Stimulated activated CD8-positive, alpha-beta memory T cell treated with anti-CD3 and anti-CD28 coated beads, Interleukin-2, amount 100 ng/mL, for 1 hour (primary cell): ENCODE measurements around the gene SLC51A.

Experiments used
- DNase-seq, 2 donors: peaks; one replicate each; pipeline ENCODE4 v3.0.0-alpha.2; 2020; ENCODE audit warnings: low read depth in 2 of 2

Gene SLC51A

DNA sequence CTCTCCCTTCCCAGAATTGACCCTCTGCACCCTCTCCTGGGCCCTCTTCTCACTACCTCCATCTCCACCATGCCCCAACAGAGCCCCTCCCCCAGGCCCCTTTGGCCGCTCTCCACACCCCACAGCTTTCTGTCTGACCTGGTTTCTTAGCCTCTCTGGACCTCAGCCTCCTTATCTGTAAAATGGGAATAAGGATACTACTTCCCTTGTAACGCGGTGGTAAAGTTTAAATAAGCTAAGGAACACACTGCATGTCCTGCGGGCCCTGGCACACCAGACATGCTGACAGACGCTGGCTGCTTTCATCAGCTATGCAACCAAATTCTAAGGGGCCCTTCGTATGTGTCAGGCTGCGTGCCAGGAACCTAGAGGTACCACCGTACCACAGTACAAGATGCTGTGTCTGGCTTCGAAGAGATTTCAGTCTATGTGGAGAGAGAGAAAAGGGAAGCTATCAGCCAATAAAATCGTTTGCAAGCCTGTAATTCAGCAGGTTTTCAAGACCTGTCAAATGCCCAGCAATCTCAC is 777 bp upstream of the SLC51A start:
- DNase-seq: no peak

DNA sequence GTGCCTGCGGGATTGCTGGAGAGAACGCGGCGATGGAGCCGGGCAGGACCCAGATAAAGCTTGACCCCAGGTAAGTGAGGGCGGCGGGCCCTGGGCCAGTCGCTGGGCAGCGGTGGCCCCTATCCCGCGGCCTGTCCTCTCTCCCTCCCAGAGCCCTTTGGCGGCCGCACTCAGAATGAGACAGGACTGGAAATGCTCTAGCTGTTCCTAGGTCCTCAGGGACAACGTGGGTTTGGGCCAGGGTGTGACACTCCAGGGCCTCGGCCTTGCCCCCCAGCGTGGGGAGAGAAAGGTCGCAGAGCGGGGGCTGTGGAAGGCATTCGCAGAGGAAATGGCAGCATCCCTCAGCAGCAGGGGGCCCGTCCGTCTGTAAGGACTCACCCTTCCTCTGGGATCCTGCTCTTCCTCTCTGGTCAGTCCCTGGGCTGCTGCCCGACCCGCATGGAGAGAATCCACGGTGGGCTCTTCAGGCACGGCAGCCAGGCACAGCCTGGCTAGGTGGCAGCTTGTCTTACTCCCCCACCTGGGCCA is 412 bp downstream of the SLC51A start:
- no peak for DNase-seq

DNA sequence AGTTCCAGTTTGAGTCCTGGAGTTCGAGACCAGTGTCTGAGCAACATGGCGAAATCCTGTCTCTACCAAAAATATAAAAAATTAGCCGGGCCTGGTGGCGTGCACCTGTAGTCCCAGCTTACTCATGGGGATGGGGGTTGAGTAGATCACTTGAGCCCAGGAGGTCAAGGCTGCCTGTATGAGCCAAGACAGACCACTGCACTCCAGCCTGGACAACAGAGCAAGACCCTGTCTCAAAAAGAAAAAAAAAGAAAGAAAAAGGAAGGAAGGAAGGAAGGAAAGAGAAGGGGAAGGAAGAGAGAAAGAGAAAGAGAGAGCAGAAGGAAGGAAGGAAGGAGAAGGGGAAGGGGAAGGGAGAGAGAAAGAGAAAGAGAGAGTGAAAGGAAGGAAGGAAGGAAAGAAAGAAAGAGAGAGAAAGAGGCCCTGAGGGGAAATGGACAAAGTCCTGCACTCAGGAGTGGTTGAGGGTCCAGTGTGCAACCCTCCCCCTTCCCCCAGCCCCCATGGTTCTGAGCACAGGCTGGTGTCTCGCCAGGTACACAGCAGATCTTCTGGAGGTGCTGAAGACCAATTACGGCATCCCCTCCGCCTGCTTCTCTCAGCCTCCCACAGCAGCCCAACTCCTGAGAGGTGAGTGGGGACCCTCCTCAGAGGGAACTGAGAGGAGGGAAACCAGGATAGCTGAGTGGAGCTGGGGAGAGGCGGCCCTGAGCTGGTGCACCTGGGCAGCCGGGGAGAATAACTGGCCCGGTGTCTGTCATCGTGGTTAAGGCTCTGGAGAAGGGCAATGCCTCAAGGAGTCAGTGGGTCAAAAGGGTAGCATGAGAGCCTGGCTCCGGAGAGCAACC is 1.2 kb downstream of the SLC51A start:
- no peak for DNase-seq

DNA sequence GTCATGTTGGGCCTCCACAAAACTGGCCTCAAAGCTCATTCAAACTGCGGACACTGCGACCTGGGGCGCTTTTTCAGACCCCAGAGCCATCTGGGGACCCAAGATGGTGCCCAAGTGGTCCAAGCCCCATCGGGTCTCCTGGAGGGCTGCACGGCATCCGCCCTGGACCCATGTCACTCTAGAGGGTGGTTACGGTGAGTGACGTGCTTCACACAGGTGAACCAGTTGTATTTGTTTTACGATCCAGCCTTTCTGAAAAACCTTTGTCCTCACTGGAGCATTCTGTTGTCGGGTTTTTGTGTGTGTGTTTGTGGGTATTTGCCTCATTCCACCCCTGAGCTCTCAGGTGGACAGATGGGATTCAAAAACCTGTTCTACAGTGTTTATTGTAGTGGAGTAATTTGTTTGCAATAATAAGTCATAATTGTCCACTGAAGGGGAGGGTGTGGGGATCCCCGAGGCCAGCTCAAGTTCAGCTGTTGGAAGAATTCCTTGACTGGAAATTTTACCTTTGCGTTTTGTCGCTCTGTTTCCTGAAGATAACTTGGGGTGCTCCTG is 1.9 kb downstream of the SLC51A start:
- DNase-seq: no peak

DNA sequence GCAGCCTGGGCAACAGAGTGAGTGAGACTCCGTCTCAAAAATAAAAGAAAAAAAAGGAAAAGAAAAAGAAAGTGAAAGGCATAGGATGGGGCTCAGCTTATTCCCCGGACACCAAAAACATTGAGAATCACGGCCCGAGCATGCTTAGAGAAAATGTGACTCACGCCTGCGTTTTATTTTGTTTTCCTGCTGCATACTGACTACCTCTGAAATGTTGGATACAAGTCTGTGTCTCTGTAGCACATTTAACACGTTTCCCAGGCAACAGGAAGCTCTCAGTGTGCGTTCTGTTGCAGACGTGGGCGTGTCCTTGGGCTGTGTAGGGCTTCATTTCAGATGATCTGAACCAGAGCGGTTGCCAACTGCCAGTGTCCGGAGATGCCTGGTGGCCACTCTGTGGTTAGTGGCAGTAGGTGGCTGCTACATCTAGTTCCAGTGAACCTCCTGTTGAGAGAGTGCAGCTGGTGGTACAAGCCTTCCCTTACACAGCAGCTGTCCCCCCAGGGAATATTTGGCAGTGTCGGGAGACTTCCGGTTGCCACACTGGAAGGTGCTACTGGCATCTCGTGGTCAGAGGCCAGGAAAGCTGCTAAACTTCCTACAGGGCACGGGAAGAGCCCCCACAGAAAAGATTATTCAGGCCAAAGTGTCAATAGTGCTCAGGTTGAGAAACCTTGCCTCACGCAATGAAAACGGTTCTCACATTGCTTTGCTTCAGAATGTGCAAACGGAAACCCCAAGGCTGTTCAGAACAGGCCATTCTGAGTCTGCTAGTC is 3.0 kb downstream of the SLC51A start:
- DNase-seq: peak; percentile 32 to 33

DNA sequence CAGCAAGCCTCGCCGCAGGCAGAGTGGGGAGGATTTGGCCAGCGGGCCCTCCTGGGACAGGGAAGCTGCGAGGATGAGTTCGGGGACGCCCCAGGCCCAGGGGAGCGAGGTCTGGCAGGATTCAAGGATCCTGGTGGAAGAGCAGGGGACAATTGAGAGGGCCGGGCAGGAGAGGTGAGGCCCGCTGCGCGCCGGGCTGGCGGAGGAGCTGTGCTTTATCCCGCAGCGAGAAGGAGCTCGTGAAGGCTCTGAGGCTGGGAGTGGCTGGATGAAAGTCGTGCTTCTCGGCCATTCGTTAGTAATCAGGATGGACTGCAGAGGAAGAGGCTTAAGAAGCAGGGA is 3.6 kb downstream of the SLC51A start:
- no peak for DNase-seq

DNA sequence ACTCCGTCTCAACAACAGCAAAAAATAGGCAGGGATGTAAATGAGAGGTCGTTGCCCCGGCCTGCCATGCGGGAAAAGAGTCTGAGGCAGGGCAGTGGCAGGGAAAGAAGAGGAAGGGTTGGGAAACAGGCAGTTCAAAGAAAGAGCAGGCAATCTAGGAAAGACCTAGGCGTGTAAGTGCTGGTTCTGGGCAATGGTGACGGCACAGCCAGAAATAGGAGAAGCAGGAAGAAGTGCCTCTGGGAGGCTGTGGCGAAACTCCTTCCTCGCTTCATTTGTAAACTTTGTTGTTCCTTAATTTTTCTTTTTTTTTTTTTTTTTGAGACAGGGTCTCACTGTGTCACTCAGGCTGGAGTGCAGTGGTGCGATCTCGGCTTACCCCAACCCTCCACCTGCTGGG is 4.3 kb downstream of the SLC51A start:
- no peak for DNase-seq

DNA sequence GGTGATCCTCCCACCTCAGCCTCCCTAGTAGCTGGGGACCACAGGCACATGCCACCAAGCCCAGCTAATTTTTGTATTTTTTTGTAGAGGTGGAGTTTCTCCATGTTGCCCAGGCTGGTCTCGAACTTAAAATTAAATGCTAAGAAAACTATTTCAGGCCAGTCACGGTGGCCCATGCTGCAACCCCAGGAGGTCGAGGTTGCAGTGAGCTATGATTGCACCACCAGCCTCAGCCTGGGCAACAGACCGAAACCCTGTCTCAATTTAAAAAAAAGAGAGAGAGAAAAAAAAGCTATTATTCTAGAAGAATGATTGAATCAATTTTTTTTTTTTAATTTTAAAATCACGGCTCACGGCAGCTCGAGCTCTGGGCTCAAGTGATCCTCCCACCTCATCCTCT is 4.7 kb downstream of the SLC51A start:
- DNase-seq: no peak

DNA sequence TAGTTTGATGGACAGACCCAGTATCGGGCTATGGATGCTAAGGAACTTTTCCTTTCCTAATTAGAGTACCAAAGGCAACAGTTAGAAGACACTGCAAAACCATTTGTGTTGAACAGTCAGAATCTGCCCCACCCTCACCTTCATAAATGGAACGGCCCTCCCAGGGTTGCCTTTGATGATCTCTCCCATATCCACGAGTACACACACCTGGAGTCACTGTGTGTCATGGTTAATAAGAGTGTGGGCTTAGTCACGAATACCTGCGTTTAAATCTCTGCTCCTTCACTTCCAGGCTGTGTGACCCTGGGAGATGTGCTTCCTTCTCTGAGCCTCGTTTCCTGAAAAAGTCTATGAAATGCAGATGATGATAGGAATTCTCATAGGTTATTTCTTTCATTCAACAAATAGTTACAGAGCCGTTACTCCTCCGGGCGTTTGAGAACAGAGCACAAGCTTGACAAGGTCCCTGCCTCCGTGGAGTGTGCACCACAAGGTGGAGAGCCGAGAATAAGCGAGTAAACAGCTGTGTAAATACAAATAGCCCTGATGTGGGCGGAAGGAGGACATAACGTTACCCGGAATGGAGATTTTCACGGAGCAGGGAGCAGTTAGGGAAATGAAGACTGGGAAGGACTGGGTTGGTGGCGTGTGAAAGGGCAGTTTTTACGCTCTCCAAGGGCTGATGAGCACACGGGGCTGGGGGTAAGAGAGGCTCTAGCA is 6.7 kb downstream of the SLC51A start:
- DNase-seq: no peak

DNA sequence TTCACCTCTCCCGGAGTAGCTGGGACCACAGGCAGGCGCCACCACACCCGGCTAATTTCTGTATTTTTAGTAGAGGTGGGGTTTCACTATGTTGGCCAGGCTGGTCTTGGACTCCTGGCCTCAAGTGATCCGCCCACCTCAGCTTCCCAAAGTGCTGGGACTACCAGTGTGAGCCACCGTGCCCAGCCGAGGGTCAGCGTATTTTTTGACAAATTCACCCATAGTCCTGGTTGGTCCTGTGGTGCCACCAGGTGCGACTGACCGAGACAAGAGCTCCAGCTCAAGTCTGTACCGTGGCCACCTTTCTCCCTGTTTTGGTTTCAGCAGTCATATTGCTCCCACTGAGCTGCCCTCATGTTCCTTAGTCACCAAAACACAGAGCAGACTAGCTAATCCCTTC is 8.8 kb downstream of the SLC51A start:
- no peak for DNase-seq

DNA sequence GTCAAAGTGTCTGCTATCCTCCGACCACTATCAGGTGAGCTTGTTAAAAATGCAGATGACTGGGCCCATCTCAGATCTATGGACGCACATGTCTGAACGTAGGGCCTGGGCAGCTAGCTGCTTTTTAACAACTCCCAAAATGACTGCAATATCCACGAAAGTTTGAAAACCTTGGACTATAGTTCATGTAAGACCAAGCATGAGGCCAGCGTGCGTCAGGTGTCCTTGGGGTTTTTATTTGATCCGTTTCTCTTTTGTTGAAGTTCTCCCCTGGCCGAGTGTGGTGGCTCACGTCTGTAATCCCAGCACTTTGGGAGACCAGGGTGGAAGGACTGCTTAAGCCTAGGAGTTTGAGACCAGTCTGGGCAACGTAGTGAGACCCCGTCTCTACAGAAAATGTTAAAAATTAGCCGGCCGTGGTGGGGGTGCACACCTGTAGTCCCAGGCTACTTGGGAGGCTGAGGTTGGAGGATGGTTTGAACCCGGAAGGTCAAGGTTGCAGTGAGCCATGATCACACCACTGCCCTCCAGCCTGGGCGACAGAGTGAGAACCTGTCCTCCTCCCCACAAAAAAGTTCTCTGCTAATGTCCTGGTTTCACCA is 9.5 kb downstream of the SLC51A start:
- DNase-seq: no peak

DNA sequence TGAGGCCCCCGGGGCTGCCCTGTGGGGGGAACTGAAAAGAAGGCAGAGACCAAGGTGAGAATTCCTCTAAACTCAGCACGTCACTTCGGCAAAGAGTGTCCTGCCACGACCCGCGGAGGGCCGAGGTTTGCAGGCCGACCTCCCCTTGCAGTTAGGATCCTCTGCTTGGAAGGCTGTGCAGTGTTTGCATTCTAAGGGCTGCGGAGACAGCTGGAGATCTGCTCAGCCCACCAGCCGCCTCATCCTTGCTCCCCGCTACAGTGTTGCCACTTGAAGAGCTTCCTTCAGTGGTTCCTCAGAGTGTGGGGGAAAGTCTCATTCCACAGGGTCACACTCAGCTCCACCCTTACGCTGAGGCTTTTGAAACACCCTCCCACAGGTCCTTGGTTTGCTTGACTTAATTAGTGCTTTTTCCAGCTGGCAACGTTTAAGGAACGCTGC is 10.8 kb downstream of the SLC51A start:
- DNase-seq: no peak

DNA sequence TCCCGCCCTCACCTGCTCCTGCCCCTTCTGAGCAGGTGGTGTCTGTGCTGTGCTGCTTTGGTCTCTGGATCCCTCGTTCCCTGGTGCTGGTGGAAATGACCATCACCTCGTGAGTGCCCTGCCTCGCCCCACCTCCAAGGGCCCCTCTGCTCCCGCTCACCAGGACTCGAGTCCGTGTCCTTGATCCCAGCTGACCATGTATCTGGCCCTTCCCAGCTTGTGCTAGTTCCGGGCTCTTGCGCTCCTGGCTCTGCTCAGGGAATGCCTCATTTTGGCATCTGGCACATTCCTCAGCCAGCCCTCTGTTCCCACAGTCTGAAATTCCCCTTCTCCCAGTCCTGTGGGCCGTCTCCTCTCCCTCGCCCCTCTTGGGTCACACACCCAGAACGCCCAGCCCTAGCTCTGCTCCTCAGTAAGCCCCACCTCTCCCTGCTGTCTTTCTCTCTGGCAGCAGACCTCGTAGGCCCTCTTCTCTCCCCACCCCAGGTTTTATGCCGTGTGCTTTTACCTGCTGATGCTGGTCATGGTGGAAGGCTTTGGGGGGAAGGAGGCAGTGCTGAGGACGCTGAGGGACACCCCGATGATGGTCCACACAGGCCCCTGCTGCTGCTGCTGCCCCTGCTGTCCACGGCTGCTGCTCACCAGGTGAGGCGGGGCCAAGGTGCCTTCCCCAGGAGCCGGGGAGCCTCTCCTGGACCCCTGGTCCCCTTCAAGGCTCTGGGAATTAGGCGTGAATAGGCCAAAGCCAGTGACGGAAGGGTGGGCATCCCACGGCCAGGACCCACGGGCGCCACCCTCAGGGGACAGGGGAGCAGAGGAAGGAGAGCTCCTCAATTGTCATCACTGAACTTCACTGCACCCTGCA is 11.5 kb downstream of the SLC51A start:
- no peak for DNase-seq

DNA sequence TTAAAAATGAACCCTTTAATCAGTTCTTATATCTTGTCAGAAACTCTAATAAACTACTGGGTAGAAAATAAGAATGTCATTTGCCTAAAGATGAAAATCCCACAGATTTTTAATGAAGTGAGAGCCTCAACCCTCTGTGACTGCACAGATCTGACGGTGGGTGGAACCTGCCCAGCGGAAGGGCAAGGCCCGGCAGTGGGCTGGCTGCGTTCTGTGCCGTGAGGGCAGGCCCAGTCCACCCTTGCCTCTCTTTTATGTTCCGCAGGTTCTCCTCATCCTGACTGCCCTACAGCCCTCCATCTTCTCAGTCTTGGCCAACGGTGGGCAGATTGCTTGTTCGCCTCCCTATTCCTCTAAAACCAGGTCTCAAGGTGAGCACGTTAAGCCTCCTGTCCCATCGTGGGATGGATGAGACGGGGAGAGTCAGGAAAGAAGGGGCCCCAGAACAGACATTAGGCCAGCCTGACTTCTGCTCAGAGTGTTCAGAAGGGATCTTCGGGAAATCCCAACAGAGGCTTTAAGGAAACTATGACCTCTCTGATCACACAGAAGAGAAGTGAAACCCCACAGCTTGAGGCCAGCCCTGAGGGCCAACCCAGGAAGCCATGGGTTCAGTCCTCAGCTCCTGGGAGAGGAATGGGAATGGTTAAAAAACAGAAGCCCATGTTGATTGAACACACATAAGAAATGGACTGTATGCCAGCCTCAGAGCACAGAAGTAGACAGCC is 16.0 kb downstream of the SLC51A start:
- no peak for DNase-seq

DNA sequence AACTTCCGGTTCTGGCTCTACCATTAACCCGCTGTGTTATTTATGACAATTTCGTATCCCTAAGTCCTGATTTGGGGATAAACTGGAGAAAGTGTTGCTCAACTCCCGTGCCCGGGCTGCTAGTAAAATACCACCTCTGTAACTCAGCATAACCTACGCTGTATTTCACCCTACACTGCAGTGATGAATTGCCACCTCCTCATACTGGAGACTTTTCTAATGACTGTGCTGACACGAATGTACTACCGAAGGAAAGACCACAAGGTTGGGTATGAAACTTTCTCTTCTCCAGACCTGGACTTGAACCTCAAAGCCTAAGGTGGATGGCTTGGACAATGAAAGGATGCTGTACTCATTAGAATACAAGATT is 16.5 kb downstream of the SLC51A start:
- no peak for DNase-seq

DNA sequence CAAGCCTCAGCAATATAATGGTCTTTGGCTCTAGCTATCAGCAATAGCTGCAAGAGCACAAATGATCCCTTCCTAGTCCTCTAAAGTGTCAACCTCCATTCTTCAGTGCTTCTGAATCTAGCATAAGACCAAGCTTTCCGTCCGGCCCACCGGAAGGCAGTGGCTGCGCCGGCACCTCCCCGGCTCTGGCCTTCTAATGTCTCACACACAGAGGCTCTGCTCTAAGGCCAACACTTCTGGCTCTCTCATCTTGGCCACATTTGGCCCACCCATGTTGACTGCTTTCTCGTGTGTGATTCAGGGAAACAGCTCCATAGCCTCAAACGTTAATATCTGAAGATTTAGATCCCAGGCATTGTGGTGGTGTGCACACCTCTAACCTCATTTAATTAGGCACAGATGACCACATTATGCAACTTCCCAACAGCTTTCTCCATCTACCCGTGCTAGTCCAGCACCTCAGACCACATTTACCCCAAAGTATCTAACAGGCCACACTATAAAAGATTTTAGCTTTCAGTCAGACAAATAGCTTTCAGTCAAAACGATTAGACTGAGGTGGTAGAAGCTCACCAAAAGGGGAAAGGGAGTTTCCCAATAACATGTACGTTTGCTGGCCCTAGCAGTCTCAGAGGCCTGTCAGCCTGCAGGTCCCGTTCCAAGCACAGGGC is 19.3 kb downstream of the SLC51A start:
- no peak for DNase-seq

DNA sequence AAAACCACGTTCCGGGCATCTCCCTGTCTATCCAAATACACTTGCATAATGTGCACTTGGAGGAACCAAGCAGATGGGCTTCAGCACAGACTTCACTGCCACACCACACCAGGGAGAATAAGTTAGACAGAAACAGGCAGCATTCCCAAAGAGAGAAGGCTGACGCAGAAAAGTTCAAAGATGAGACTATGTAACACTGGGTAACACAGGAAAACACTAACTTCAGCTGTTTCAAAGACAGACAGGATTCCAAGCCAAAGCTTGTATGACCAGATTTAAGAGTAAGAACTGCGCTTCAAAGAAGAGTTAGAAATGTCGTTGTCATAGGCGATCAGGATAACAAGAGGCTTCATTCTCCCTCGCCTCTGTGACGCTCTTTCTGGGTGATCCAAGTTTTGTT is 19.9 kb downstream of the SLC51A start:
- no peak for DNase-seq

DNA sequence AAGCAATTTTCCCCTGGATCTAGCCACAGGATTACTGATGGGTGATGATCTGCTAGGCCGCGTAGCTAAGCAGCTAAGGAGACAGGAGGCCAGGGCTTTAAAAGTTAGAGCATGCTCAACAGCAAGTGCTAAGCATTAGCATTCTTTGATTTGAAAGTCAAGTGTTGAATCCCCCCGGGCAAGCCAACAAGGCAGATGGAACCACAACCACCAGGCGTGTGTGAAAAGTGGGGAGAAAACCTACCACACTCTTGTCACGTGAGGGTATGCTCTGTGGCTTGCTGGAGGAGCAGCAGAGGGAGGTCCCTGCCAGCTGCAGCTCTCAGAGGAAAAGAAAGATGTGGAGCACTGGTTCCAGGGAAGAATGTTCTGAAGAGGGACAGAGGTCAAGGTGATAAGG is 20.9 kb downstream of the SLC51A start:
- no peak for DNase-seq
